ENCODE measurements around the gene BRD8. TPM values are rescaled to one million over a fixed set of nuclear protein-coding genes. Genes with fewer than 3 reads are reported as not detected.

Gene BRD8
- polyA plus RNA-seq, 1 of the 3 experiments (the other 2 are of a cell fraction): 46.2 TPM

- Histone ChIP-seq H3F3A (replicated peaks; ENCODE audit: insufficient read depth) (no peaks in the 10 kb centered on the region), H3K9me2 (no peaks in the 10 kb centered on the region), H3K27ac (ENCODE audit: low read depth in 2 of 2, low read length in 1 of 2) (no peak overlapping the region), H3K9ac (no peak overlapping the region), H3K4me3 (ENCODE audit: low read depth in 2 of 2, low read length in 1 of 2) (no peak overlapping the region), H3K4me2 (no peak overlapping the region), H2AFZ (ENCODE audit: low read depth) (no peak overlapping the region), H3K9me3 (no peaks in the 10 kb centered on the region), H3K36me3 (replicated peaks in 1 of 2; ENCODE audit: control insufficient read depth in 1 of 2, insufficient read depth in 2 of 2, low read length in 1 of 2) (peaks cover 64 to 88% of the 10 kb centered on the region in 2 experiments), H4K20me1 (ENCODE audit: insufficient read depth) (no peaks in the 10 kb centered on the region), H3K4me1 (ENCODE audit: control insufficient read depth in 1 of 2, insufficient read depth in 2 of 2, low read depth in 1 of 2, low read length in 1 of 2) (no peaks in the 10 kb centered on the region), H3K27me3 (ENCODE audit: insufficient read depth) (no peaks in the 10 kb centered on the region), H3K79me2 (ENCODE audit: insufficient read depth) (peaks cover 38% of the 10 kb centered on the region)
- DNase-seq: no peak
- POLR2A ChIA-PET: no interaction called here
- CTCF ChIA-PET: interaction anchor here (0.8 to 2.0 kb wide), 4 partner anchors 10 to 134 kb away, joined by 3 to 5 read pairs (median 4); no protein-coding TSS in a partner anchor
- TF ChIP-seq FOSL2 (IDR thresholded peaks at IDR 0.05; ENCODE audit: borderline replicate concordance, low read depth) (no peak), CHD2 (IDR thresholded peaks at IDR 0.05; ENCODE audit: low read length, partially characterized antibody) (no peak), CTCF (IDR thresholded peaks at IDR 0.05) (no peak), IRF3 (IDR thresholded peaks at IDR 0.05; ENCODE audit: low read depth, low read length) (no peak), EZH2phosphoT487 (IDR thresholded peaks at IDR 0.05; ENCODE audit: borderline replicate concordance, low read depth) (no peak), JUND (IDR thresholded peaks at IDR 0.05) (no peak), EP300 (IDR thresholded peaks at IDR 0.05; ENCODE audit: borderline replicate concordance in 1 of 2, low read depth in 1 of 2, low read length in 1 of 2) (no peak), MEF2A (IDR thresholded peaks at IDR 0.05; ENCODE audit: borderline replicate concordance, low read depth) (no peak), MAX (IDR thresholded peaks at IDR 0.05; ENCODE audit: low read depth) (no peak)
Observed at GRCh38 chr5:138170299-138170698, 8.1 kb downstream of the BRD8 start.

GRCh38 chr5:138169124-138169523 is 9.3 kb downstream of the BRD8 start:
- DNase-seq: no peak
- no peak overlapping the region for H3K27ac ChIP-seq (ENCODE audit: low read depth in 2 of 2, low read length in 1 of 2)
- no peaks in the 10 kb centered on the region for H3K9me3 ChIP-seq
- H4K20me1 ChIP-seq (ENCODE audit: insufficient read depth): no peaks in the 10 kb centered on the region
- no peaks in the 10 kb centered on the region for H3K27me3 ChIP-seq (ENCODE audit: insufficient read depth)
- no peak overlapping the region for H3K4me2 ChIP-seq
- 92% methylated on average over 5 of the region's 5 CpGs for WGBS (ENCODE audit: low lambda C conversion rate)
- no peak overlapping the region for H2AFZ ChIP-seq (ENCODE audit: low read depth)
- no peaks in the 10 kb centered on the region for H3K9me2 ChIP-seq
- CTCF ChIA-PET: interaction anchor here (0.7 to 2.0 kb wide), 3 partner anchors 11 to 133 kb away, joined by 3 to 5 read pairs (median 4); no protein-coding TSS in a partner anchor
- H3K36me3 ChIP-seq (replicated peaks in 1 of 2; ENCODE audit: control insufficient read depth in 1 of 2, insufficient read depth in 2 of 2, low read length in 1 of 2): peaks cover 75 to 88% of the 10 kb centered on the region in 2 experiments
- no peaks in the 10 kb centered on the region for H3F3A ChIP-seq (replicated peaks; ENCODE audit: insufficient read depth)
- POLR2A ChIA-PET: no interaction called here
- no peak overlapping the region for H3K9ac ChIP-seq
- H3K4me1 ChIP-seq (ENCODE audit: control insufficient read depth in 1 of 2, insufficient read depth in 2 of 2, low read depth in 1 of 2, low read length in 1 of 2): no peaks in the 10 kb centered on the region
- H3K79me2 ChIP-seq (ENCODE audit: insufficient read depth): peaks cover 29% of the 10 kb centered on the region
- H3K4me3 ChIP-seq (ENCODE audit: low read depth in 2 of 2, low read length in 1 of 2): no peak overlapping the region
- TF ChIP-seq IRF3 (IDR thresholded peaks at IDR 0.05; ENCODE audit: low read depth, low read length): no peak
